ENCODE measurements around the gene SHOC2.

The SHOC2 gene

DNA sequence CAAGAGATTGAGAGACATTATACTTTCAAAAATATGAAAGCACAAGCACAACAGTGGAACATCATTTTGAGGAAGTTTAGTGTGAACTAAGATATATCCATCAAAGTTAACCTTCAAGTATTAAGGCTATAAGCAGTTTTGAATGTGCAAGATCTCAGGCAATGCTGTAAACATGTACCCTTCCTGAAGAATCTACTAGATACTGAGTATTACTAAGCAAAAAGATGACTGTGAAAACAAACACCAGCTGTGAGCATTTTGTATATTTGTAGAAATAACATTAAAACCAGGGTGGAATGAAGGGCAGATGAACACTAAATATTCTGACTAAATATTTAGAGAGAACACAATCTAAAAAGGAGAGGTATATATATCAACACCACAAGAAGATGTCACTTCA lies 116.1 kb downstream of the SHOC2 start:
- ChIA-PET POLR2A (no interaction called here), CTCF (no interaction called here)
- TF ChIP-seq, protein P1, sequence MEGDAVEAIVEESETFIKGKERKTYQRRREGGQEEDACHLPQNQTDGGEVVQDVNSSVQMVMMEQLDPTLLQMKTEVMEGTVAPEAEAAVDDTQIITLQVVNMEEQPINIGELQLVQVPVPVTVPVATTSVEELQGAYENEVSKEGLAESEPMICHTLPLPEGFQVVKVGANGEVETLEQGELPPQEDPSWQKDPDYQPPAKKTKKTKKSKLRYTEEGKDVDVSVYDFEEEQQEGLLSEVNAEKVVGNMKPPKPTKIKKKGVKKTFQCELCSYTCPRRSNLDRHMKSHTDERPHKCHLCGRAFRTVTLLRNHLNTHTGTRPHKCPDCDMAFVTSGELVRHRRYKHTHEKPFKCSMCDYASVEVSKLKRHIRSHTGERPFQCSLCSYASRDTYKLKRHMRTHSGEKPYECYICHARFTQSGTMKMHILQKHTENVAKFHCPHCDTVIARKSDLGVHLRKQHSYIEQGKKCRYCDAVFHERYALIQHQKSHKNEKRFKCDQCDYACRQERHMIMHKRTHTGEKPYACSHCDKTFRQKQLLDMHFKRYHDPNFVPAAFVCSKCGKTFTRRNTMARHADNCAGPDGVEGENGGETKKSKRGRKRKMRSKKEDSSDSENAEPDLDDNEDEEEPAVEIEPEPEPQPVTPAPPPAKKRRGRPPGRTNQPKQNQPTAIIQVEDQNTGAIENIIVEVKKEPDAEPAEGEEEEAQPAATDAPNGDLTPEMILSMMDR (IDR thresholded peaks at IDR 0.05; ENCODE audit: control extremely low read depth, extremely low read depth, low read depth, missing control alignments), result no peak
- no peak for DNase-seq (ENCODE audit: extremely low spot score)

DNA sequence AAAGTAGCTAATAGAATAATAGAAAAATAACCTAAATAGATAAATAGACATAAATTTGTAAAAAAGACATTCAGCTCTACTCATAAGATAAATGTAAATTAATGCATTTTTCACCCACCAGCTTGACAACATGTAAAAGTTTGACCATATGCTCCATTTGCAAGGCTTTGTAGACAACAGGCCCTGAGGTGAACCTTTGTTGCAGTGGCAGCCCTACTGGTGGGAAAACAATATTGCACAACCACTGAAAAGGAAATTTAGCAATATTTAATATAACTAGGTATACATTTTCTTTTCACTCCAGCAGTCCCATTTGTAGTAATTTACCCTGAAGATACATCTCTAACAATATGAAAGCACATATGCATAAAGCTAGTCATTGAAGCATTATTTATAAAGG lies 118.5 kb downstream of the SHOC2 start:
- TF ChIP-seq, protein P1 (IDR thresholded peaks at IDR 0.05; ENCODE audit: control extremely low read depth, extremely low read depth, low read depth, missing control alignments), result no peak
- CTCF ChIA-PET, result no interaction called here
- DNase-seq (ENCODE audit: extremely low spot score), result no peak
- POLR2A ChIA-PET, result no interaction called here

DNA sequence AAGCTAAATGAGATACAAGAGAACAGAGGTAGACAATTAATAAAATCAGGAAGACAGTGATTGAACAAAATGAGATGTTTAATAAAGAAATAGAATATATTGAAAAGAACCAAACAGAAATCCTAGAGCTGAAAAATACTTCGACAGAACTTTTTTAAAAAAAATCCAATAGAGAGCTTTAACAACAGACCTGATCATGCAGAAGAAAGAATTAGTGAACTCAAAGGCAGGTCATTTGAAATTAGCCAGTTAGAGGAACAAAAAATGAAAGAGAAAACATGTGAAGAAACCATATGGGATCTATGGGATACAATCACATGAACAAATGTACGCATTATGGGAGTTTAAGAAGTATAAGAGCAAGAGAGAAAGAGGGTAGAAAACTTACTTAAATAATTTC lies 120.1 kb downstream of the SHOC2 start:
- ChIA-PET CTCF (no interaction called here), POLR2A (no interaction called here)
- no peak for DNase-seq (ENCODE audit: extremely low spot score)
- TF ChIP-seq, protein P1 (IDR thresholded peaks at IDR 0.05; ENCODE audit: control extremely low read depth, extremely low read depth, low read depth, missing control alignments), result no peak

DNA sequence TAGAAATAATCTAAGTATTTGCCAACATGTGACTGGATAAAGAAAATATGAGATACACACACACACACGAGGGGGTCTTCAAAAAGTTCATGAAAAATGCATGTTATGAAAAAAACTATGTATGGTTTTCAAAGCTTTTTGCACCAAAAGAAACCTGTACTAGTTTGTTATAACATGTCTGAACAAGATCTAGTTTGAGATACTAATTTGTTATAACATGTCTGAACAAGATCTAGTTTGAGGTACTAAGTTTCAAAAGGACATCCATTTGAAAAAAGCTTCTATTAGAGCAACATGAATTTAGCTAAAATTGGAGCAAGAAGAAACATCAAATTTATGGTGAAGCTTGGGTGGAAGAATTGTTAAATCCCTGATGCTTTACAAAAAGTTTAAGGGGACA lies 137.6 kb downstream of the SHOC2 start:
- TF ChIP-seq, protein P1 (IDR thresholded peaks at IDR 0.05; ENCODE audit: control extremely low read depth, extremely low read depth, low read depth, missing control alignments), result no peak
- no peak for DNase-seq (ENCODE audit: extremely low spot score)
- ChIA-PET CTCF (interaction anchor here (1.3 kb wide), 1 partner anchor 20 kb away, joined by 4 read pairs; the partner anchor contains the start of gene ADRA2A), POLR2A (no interaction called here)
